ENCODE data around the gene GET4. TPM values are rescaled to one million over a fixed set of nuclear protein-coding genes. Genes with fewer than 3 reads are reported as not detected.

GET4 gene
- total and polyA plus RNA-seq, 2 of the 4 experiments (the other 2 are of a cell fraction) = 11.3 to 30.9 TPM

DNA sequence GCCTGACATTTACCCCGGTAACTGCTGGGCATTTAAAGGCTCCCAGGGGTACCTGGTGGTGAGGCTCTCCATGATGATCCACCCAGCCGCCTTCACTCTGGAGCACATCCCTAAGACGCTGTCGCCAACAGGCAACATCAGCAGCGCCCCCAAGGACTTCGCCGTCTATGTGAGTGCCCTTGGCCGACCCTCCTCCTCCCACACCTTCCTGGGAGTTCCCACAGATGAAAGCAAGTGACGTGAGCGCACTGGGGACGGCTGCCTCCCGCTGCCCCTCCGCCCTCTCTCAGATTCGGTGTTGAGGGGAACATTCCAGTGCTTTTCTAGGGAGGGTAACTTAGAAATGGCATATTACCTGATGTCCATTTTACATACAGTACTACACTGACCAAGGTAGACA, 7.0 kb upstream of the GET4 start:
- TF ChIP-seq MXI1 (IDR thresholded peaks at IDR 0.05; ENCODE audit: borderline replicate concordance, low read depth, low read length) = no peak
- no peak for TF ChIP-seq RCOR1 (IDR thresholded peaks at IDR 0.05; ENCODE audit: insufficient replicate concordance, low read length)
- no peak for TF ChIP-seq ELK1 (IDR thresholded peaks at IDR 0.05; ENCODE audit: borderline replicate concordance, low read depth, low read length)
- no peak for TF ChIP-seq POLR2A (IDR thresholded peaks at IDR 0.05; ENCODE audit: low read depth, low read length)
- TF ChIP-seq CHD1 (IDR thresholded peaks at IDR 0.05; ENCODE audit: low read depth, low read length) = no peak
- no peak for TF ChIP-seq FOS (IDR thresholded peaks at IDR 0.05; ENCODE audit: low read depth, low read length)
- TF ChIP-seq CEBPB (IDR thresholded peaks at IDR 0.05; ENCODE audit: low read depth, low read length) = no peak
- no peak for TF ChIP-seq NFE2L2 (IDR thresholded peaks at IDR 0.05; ENCODE audit: low read depth, low read length)
- TF ChIP-seq BHLHE40 (IDR thresholded peaks at IDR 0.05; ENCODE audit: low read depth, low read length) = no peak
- TF ChIP-seq RFX5 (IDR thresholded peaks at IDR 0.05; ENCODE audit: low read depth, low read length) = no peak
- no peak for TF ChIP-seq MAZ (IDR thresholded peaks at IDR 0.05; ENCODE audit: borderline replicate concordance, low read depth, low read length)
- TF ChIP-seq SMC3 (IDR thresholded peaks at IDR 0.05; ENCODE audit: low read depth, low read length) = no peak
- TF ChIP-seq CTCF (conservative IDR thresholded peaks at IDR 0.05; ENCODE audit: low read depth, low read length) = no peak
- Histone ChIP-seq H3K23ac (ENCODE audit: low read depth, low read length) (no peak overlapping the region), H2BK120ac (ENCODE audit: low read depth, low read length) (no peak overlapping the region), H2AFZ (replicated peaks; ENCODE audit: low read length, poor library complexity) (no peak overlapping the region), H3K4me1 (ENCODE audit: control insufficient read depth, insufficient read depth, low read length) (peaks cover 13% of the 10 kb centered on the region), H2AK5ac (ENCODE audit: low read depth, low read length) (no peak overlapping the region), H3K9me1 (ENCODE audit: insufficient read depth, low read length) (peaks cover 10% of the 10 kb centered on the region; the same call in 1 of the 2 replicates), H2BK15ac (ENCODE audit: low read depth, low read length) (no peak overlapping the region), H4K20me1 (ENCODE audit: insufficient read depth, low read length) (peaks cover 11% of the 10 kb centered on the region; the same call in 1 of the 2 replicates), H3K4me2 (ENCODE audit: low read depth, low read length) (no peak overlapping the region), H3K4me3 (ENCODE audit: insufficient read depth, low read depth, low read length) (no peak overlapping the region), H3K14ac (replicated peaks; ENCODE audit: low read depth, low read length) (no peak overlapping the region), H3K9me3 (ENCODE audit: control insufficient read depth, insufficient read depth, low read length) (no peaks in the 10 kb centered on the region), H2AK9ac (replicated peaks; ENCODE audit: low read depth, low read length, poor library complexity) (no peak overlapping the region), H2BK20ac (ENCODE audit: low read depth, low read length) (no peak overlapping the region), H2BK5ac (ENCODE audit: low read depth, low read length, poor library complexity, severe bottlenecking) (no peak overlapping the region), H3K18ac (ENCODE audit: low read depth, low read length) (no peak overlapping the region), H4K91ac (ENCODE audit: insufficient read depth, low read depth, low read length) (no peak overlapping the region), H4K8ac (ENCODE audit: low read depth in 2 of 2, low read length in 2 of 2) (no peak overlapping the region), H3K36me3 (ENCODE audit: control insufficient read depth, insufficient read depth, low read length) (peaks cover 52% of the 10 kb centered on the region), H3K4ac (ENCODE audit: low read depth, low read length) (no peak overlapping the region), H3K9ac (ENCODE audit: low read depth, low read length) (no peak overlapping the region), H4K5ac (ENCODE audit: low read depth, low read length) (no peak overlapping the region), H3K56ac (ENCODE audit: extremely low read depth, insufficient read depth, low read length) (no peak overlapping the region), H3K27me3 (ENCODE audit: control insufficient read depth, insufficient read depth, low read length) (no peaks in the 10 kb centered on the region), H3K79me1 (ENCODE audit: low read depth in 1 of 2, low read length in 2 of 2) (peaks cover 8 to 49% of the 10 kb centered on the region in 2 experiments), H3K27ac (ENCODE audit: insufficient read depth, low read length) (no peak overlapping the region)
- POLR2A ChIA-PET (ENCODE audit: unreplicated experiment) = no interaction called here
- no TSS peak for BruUV-seq (replicated peaks)
- ATAC-seq (ENCODE audit: low read depth) = no peak
- dilution Hi-C loops (cut with HindIII; ENCODE audit: low sequenced_read_pairs, unreplicated experiment) = no loop called here
- CTCF ChIA-PET = no interaction called here
- DNase-seq = no peak
- in situ Hi-C loops (cut with MboI; ENCODE audit: low sequenced_read_pairs) = no loop called here
- WGBS, 2 experiments (ENCODE audit: extremely low coverage in 2 of 2, insufficient read length in 1 of 2) = 96% methylated on average over 4 of the region's 14 CpGs; no CpG with 5 or more reads in 1 of the 2 experiments
- intact Hi-C loops (cut with micrococcal nuclease) = no loop called here

Data from IMR-90 (cell line).